GM19035 (cell line): ENCODE data around the gene RPL28.
"Not testable (repeated sequence)": the region's sequence is repeated elsewhere in the genome, so short reads cannot be mapped to it uniquely, and the experiment has no call there.

ENCODE experiments used
- ATAC-seq: cut with Tn5 transposase; IDR thresholded peaks from one replicate; pipeline ENCODE4 v1.9.1; 2021; ENCODE audit not compliant: unreplicated experiment

RPL28 gene

GRCh38 chr19:55446060-55446459 is 60.3 kb downstream of the RPL28 start:
- no peak for ATAC-seq

- no peak for ATAC-seq
These were observed 61.9 kb downstream of the RPL28 start for GRCh38 chr19:55447421-55448174.

- not testable (repeated sequence) for ATAC-seq
These were observed 62.4 kb downstream of the RPL28 start for GRCh38 chr19:55448175-55448490.

- no peak for ATAC-seq
These were observed 63.7 kb downstream of the RPL28 start for GRCh38 chr19:55449469-55449868.

- no peak for ATAC-seq
These were observed 65.6 kb downstream of the RPL28 start for GRCh38 chr19:55451163-55451964.

- ATAC-seq = no peak
These were observed 66.4 kb downstream of the RPL28 start for GRCh38 chr19:55451965-55452748.
